Measurements from ENCODE around the gene LAMTOR3. TPM values are rescaled to one million over a fixed set of nuclear protein-coding genes. Genes with fewer than 3 reads are reported as not detected.

Gene LAMTOR3
- total RNA-seq, 3 donors from 2014 or later (not counting 1 experiment from before 2014, with no cell fraction given), result 18.1 to 29.9 (median 25.9) TPM

DNA sequence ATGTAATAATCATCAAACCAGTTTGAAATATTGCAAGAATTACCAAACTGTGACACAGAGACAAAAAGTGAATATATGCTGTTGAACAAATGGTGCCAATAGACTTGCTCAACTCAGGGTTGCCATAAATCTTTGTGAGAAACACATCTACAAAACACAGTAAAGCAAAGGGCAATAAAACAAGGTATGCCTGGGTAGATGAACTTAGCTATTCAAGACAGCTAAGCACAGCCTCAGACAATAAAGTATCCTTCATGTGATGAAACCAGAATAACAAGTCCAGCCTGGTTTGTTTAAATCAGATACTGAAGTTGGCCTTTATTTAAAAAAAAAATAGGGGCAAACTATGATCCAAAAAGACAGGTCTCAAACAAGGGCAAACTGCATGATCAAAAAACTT, 19.2 kb downstream of the LAMTOR3 start:
- Histone ChIP-seq H3K4me3 (ENCODE audit: low read length) (no peak overlapping the region), H3K4me1 (ENCODE audit: control insufficient read depth, insufficient read depth, low read length) (no peaks in the 10 kb centered on the region), H3K27ac (ENCODE audit: low read length) (no peak overlapping the region), H3K9me3 (ENCODE audit: control insufficient read depth, insufficient read depth, low read length) (no peaks in the 10 kb centered on the region), H3K36me3 (ENCODE audit: control insufficient read depth, insufficient read depth, low read length) (peaks cover 31% of the 10 kb centered on the region), H3K27me3 (ENCODE audit: control insufficient read depth, insufficient read depth, low read length) (no peaks in the 10 kb centered on the region)
- Mint-ChIP-seq H3K4me1 (no peaks in the 10 kb centered on the region), H3K36me3 (peaks cover 10% of the 10 kb centered on the region), H3K27me3 (ENCODE audit: low read depth in 2 of 2) (no peaks in the 10 kb centered on the region), H3K27ac (no peak overlapping the region), H3K9me3 (no peaks in the 10 kb centered on the region), H3K4me3 (no peak overlapping the region)
- no peak for DNase-seq
- intact Hi-C loops (cut with micrococcal nuclease), result no loop called here
- ATAC-seq, result no peak
- TF ChIP-seq CTCF (IDR thresholded peaks at IDR 0.05), result no peak

DNA sequence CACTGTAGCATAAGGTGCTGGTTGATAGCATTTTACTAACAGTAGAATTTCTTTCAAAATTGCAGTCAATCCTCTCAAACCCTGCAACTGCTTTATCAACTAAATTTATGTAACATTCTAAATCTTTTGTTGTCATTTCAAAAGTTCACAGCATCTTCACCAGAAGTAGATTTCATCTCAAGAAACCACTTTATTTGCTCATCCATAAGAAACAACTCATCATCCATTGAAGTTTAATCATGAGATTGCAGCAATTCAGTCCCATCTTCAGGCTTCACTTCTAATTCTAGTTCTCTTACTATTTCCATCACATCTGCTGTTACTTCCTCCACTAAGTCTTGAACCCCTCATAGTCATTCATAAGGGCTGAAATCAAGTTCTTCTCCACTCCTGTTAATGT, 21.7 kb downstream of the LAMTOR3 start:
- Histone ChIP-seq H3K4me3 (ENCODE audit: low read length) (no peak overlapping the region), H3K27ac (ENCODE audit: low read length) (no peak overlapping the region), H3K27me3 (ENCODE audit: control insufficient read depth, insufficient read depth, low read length) (no peaks in the 10 kb centered on the region), H3K36me3 (ENCODE audit: control insufficient read depth, insufficient read depth, low read length) (peaks cover 12% of the 10 kb centered on the region), H3K9me3 (ENCODE audit: control insufficient read depth, insufficient read depth, low read length) (no peaks in the 10 kb centered on the region), H3K4me1 (ENCODE audit: control insufficient read depth, insufficient read depth, low read length) (no peaks in the 10 kb centered on the region)
- intact Hi-C loops (cut with micrococcal nuclease), result no loop called here
- ATAC-seq (no peak), DNase-seq (no peak)
- H3K9me3 Mint-ChIP-seq, result no peaks in the 10 kb centered on the region
- no peak overlapping the region for H3K27ac Mint-ChIP-seq
- no peak for TF ChIP-seq CTCF (IDR thresholded peaks at IDR 0.05)
- H3K4me3 Mint-ChIP-seq, result no peak overlapping the region
- no peaks in the 10 kb centered on the region for H3K36me3 Mint-ChIP-seq
- H3K27me3 Mint-ChIP-seq (ENCODE audit: low read depth in 2 of 2), result no peaks in the 10 kb centered on the region
- H3K4me1 Mint-ChIP-seq, result no peaks in the 10 kb centered on the region

DNA sequence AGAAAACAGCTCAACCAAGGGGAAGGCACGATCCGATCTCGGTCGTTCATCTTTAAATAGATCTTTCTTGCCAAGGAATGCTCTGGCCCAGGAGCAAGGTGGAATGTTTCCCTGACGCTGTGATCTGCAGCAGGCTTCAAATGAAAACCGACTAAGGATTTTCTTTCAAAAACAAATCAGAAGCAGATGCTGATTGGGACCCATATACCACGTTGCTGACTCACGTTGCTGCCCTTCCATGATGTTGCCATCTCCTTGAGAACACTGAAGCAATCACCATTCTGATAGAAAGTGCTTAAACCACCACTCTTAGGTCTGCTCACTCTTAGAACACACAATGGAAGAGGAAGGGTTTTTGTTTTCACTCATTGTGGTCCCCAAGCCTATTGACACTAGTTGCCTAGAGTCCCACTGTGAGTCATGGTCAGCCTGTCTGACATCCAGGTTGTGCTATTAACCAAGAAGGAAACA, 26.1 kb downstream of the LAMTOR3 start:
- no peak overlapping the region for H3K4me3 ChIP-seq (ENCODE audit: low read length)
- Mint-ChIP-seq H3K4me3 (no peak overlapping the region), H3K36me3 (no peaks in the 10 kb centered on the region), H3K27me3 (ENCODE audit: low read depth in 2 of 2) (no peaks in the 10 kb centered on the region), H3K27ac (no peak overlapping the region), H3K9me3 (no peaks in the 10 kb centered on the region), H3K4me1 (no peaks in the 10 kb centered on the region)
- intact Hi-C loops (cut with micrococcal nuclease), result no loop called here
- no peaks in the 10 kb centered on the region for H3K4me1 ChIP-seq (ENCODE audit: control insufficient read depth, insufficient read depth, low read length)
- peaks cover 24% of the 10 kb centered on the region for H3K36me3 ChIP-seq (ENCODE audit: control insufficient read depth, insufficient read depth, low read length)
- ATAC-seq, result no peak
- TF ChIP-seq CTCF (IDR thresholded peaks at IDR 0.05), result no peak
- no peaks in the 10 kb centered on the region for H3K27me3 ChIP-seq (ENCODE audit: control insufficient read depth, insufficient read depth, low read length)
- no peaks in the 10 kb centered on the region for H3K9me3 ChIP-seq (ENCODE audit: control insufficient read depth, insufficient read depth, low read length)
- WGBS (ENCODE audit: insufficient coverage), result 95% methylated on average over 8 of the region's 8 CpGs
- H3K27ac ChIP-seq (ENCODE audit: low read length), result no peak overlapping the region
- DNase-seq, result no peak

DNA sequence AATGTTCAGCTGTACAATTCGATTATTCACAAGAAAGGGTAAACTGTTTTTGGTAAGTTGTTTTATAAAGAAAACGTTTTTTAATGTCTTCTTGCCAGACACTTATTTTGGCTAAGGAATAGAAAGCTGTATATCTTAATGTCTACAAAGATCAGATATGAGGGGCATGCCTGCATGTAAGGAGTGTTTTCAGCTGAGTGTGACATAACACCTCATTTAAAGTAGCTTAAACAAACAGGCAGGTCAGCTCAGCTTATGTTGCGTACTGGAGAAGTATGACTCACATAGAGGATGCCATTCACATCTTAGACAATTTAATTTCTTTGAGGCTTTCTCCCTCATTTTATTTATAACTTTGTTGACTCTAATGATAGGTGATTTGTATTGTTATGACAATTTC, 30.4 kb downstream of the LAMTOR3 start:
- H3K36me3 Mint-ChIP-seq, result no peaks in the 10 kb centered on the region

More for the DNA sequence above, 30.4 kb downstream of the LAMTOR3 start:
- H3K9me3 Mint-ChIP-seq, result no peaks in the 10 kb centered on the region
- no peak for DNase-seq
- Histone ChIP-seq H3K27ac (ENCODE audit: low read length) (no peak overlapping the region), H3K4me1 (ENCODE audit: control insufficient read depth, insufficient read depth, low read length) (no peaks in the 10 kb centered on the region), H3K9me3 (ENCODE audit: control insufficient read depth, insufficient read depth, low read length) (no peaks in the 10 kb centered on the region), H3K27me3 (ENCODE audit: control insufficient read depth, insufficient read depth, low read length) (no peaks in the 10 kb centered on the region), H3K4me3 (ENCODE audit: low read length) (no peak overlapping the region), H3K36me3 (ENCODE audit: control insufficient read depth, insufficient read depth, low read length) (peaks cover 25% of the 10 kb centered on the region)
- ATAC-seq, result no peak
- WGBS (ENCODE audit: insufficient coverage), result 100% methylated on average over 2 of the region's 3 CpGs
- no peak overlapping the region for H3K27ac Mint-ChIP-seq
- peaks cover 0 to 2% of the 10 kb centered on the region in 2 donors for H3K27me3 Mint-ChIP-seq (ENCODE audit: low read depth in 2 of 2)
- intact Hi-C loops (cut with micrococcal nuclease), result no loop called here
- no peak for TF ChIP-seq CTCF (IDR thresholded peaks at IDR 0.05)
- no peak overlapping the region for H3K4me3 Mint-ChIP-seq
- H3K4me1 Mint-ChIP-seq, result no peaks in the 10 kb centered on the region

Measured in natural killer cell (primary cell).